Measurements from ENCODE around the gene MAP3K9.

MAP3K9 gene

GRCh38 chr14:70680748-70681147, 128.6 kb downstream of the MAP3K9 start:
- TF ChIP-seq, protein P1, sequence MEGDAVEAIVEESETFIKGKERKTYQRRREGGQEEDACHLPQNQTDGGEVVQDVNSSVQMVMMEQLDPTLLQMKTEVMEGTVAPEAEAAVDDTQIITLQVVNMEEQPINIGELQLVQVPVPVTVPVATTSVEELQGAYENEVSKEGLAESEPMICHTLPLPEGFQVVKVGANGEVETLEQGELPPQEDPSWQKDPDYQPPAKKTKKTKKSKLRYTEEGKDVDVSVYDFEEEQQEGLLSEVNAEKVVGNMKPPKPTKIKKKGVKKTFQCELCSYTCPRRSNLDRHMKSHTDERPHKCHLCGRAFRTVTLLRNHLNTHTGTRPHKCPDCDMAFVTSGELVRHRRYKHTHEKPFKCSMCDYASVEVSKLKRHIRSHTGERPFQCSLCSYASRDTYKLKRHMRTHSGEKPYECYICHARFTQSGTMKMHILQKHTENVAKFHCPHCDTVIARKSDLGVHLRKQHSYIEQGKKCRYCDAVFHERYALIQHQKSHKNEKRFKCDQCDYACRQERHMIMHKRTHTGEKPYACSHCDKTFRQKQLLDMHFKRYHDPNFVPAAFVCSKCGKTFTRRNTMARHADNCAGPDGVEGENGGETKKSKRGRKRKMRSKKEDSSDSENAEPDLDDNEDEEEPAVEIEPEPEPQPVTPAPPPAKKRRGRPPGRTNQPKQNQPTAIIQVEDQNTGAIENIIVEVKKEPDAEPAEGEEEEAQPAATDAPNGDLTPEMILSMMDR (conservative IDR thresholded peaks at IDR 0.05; ENCODE audit: control insufficient read depth, insufficient read depth, low read depth, low read length), result no peak
- no peak overlapping the region for H3K4me3 ChIP-seq (ENCODE audit: control insufficient read depth, low read depth, low read length)
- no peak for DNase-seq (ENCODE audit: low read depth)

- H3K4me3 ChIP-seq (ENCODE audit: control insufficient read depth, low read depth, low read length), result no peak overlapping the region
- DNase-seq (ENCODE audit: low read depth), result no peak
- TF ChIP-seq, protein P1 (conservative IDR thresholded peaks at IDR 0.05; ENCODE audit: control insufficient read depth, insufficient read depth, low read depth, low read length), result no peak
These were observed 132.0 kb downstream of the MAP3K9 start for GRCh38 chr14:70677341-70677740.

Measured in fibroblast of mammary gland (primary cell).